Loucy (cell line): ENCODE results near the gene PRLHR.

Experiments
- H2AFZ ChIP-seq: fragments of 200-600 bp; sonication (generic); 2 replicates; pipeline ENCODE4 v1.6.0; 2016; ENCODE audit warnings: antibody characterized with exemption, mild to moderate bottlenecking, low read length, moderate library complexity
- H3F3A ChIP-seq: fragments of 200-600 bp; 2 replicates; pipeline ENCODE4 v1.6.0; 2016; ENCODE audit warnings: antibody characterized with exemption, low read depth, mild to moderate bottlenecking
- H3K27me3 ChIP-seq: fragments of 200-600 bp; sonication (generic); 2 replicates; pipeline ENCODE4 v1.6.1; 2014; ENCODE audit warnings: low read length, mild to moderate bottlenecking; ENCODE audit not compliant: insufficient read depth, poor library complexity, severe bottlenecking
- H3K36me3 ChIP-seq: fragments of 200-600 bp; sonication (generic); 2 replicates; pipeline ENCODE4 v1.6.1; 2016; ENCODE audit warnings: low read length; ENCODE audit not compliant: insufficient read depth
- H3K4me1 ChIP-seq: fragments of 200-600 bp; sonication (generic); 2 replicates; pipeline ENCODE4 v1.5.1; 2014; ENCODE audit warnings: low read length, mild to moderate bottlenecking; ENCODE audit not compliant: insufficient read depth, poor library complexity, severe bottlenecking
- H3K4me2 ChIP-seq: fragments of 200-600 bp; sonication (generic); 2 replicates; pipeline ENCODE4 v1.6.0; 2014; ENCODE audit warnings: antibody characterized with exemption, low read length, low read depth, mild to moderate bottlenecking; ENCODE audit not compliant: poor library complexity, severe bottlenecking
- H3K4me3 ChIP-seq: fragments of 200-600 bp; sonication (generic); 2 replicates; pipeline ENCODE4 v1.5.1; 2014; ENCODE audit warnings: low read length, mild to moderate bottlenecking, mixed read lengths; ENCODE audit not compliant: poor library complexity, severe bottlenecking
- H3K79me2 ChIP-seq: fragments of 200-600 bp; sonication (generic); 2 replicates; pipeline ENCODE4 v1.6.1; 2014; ENCODE audit warnings: low read length; ENCODE audit not compliant: insufficient read depth
- H3K9ac ChIP-seq: fragments of 200-600 bp; sonication (generic); 2 replicates; pipeline ENCODE4 v1.6.0; 2014; ENCODE audit warnings: mild to moderate bottlenecking, low read depth, low read length, moderate library complexity; ENCODE audit not compliant: poor library complexity, severe bottlenecking
- H3K9me2 ChIP-seq: fragments of 200-600 bp; sonication (generic); replicated peaks from 2 replicates; pipeline ENCODE4 v1.6.1; 2016; ENCODE audit warnings: low read depth, low read length, mixed read lengths
- H3K9me3 ChIP-seq: fragments of 200-600 bp; sonication (generic); 2 replicates; pipeline ENCODE4 v1.6.1; 2014; ENCODE audit warnings: mild to moderate bottlenecking, antibody characterized with exemption, low read length, low read depth; ENCODE audit not compliant: insufficient read depth
- H4K20me1 ChIP-seq: fragments of 200-600 bp; sonication (generic); 2 replicates; pipeline ENCODE4 v1.6.0; 2014; ENCODE audit warnings: antibody characterized with exemption, low read length, mild to moderate bottlenecking; ENCODE audit not compliant: insufficient read depth, poor library complexity, severe bottlenecking
- EZH2phosphoT487 ChIP-seq: fragments of 200-600 bp; IDR thresholded peaks from 2 replicates; pipeline ENCODE4 v1.6.1; 2018; ENCODE audit warnings: antibody characterized with exemption, mild to moderate bottlenecking, moderate library complexity, borderline replicate concordance
- TF ChIP-seq, protein P1 (sequence below): fragments of 200-600 bp; sonication (generic); conservative IDR thresholded peaks from 2 replicates; pipeline ENCODE4 v1.5.1; 2014; ENCODE audit warnings: mild to moderate bottlenecking, antibody characterized with exemption, low read length

PRLHR gene

GRCh38 chr10:118569241-118569881, 26.1 kb downstream of the PRLHR start:
- no peaks in the 10 kb centered on the region for H3K79me2 ChIP-seq
- no peak overlapping the region for H3K9ac ChIP-seq
- no peaks in the 10 kb centered on the region for H4K20me1 ChIP-seq
- TF ChIP-seq, protein P1, sequence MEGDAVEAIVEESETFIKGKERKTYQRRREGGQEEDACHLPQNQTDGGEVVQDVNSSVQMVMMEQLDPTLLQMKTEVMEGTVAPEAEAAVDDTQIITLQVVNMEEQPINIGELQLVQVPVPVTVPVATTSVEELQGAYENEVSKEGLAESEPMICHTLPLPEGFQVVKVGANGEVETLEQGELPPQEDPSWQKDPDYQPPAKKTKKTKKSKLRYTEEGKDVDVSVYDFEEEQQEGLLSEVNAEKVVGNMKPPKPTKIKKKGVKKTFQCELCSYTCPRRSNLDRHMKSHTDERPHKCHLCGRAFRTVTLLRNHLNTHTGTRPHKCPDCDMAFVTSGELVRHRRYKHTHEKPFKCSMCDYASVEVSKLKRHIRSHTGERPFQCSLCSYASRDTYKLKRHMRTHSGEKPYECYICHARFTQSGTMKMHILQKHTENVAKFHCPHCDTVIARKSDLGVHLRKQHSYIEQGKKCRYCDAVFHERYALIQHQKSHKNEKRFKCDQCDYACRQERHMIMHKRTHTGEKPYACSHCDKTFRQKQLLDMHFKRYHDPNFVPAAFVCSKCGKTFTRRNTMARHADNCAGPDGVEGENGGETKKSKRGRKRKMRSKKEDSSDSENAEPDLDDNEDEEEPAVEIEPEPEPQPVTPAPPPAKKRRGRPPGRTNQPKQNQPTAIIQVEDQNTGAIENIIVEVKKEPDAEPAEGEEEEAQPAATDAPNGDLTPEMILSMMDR = no peak
- no peak for TF ChIP-seq EZH2phosphoT487
- no peak overlapping the region for H3K4me3 ChIP-seq
- H3K36me3 ChIP-seq = no peaks in the 10 kb centered on the region
- H3K9me3 ChIP-seq = no peaks in the 10 kb centered on the region
- H3K27me3 ChIP-seq = no peaks in the 10 kb centered on the region
- no peak overlapping the region for H3K4me2 ChIP-seq
- H3F3A ChIP-seq = no peaks in the 10 kb centered on the region
- H3K4me1 ChIP-seq = no peaks in the 10 kb centered on the region
- no peaks in the 10 kb centered on the region for H3K9me2 ChIP-seq
- H2AFZ ChIP-seq = no peak overlapping the region

DNA sequence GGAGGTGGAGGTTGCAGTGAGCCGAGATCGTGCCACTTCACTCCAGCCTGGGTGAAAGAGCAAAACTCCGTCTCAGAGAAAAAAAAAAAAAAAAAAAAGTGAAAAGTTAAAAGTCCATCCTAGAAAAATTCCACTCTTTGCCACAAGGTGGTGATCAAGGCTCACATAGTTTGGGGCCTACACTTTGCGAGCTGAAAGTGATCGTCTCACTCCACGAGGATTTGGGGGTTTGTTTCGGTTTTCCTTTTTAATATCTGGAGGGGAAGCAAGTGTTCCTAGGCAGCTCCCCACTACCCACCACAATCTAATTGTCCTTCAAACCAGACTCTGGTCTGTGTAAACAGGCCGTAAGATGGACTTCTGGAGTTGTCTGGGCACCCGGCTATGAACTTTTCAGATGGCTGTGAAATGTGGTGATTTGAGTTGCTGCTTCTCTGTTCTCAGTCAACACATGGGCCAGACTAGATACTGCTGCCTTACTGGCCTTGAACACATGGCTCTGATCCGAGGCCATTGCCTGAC, 27.1 kb downstream of the PRLHR start:
- Histone ChIP-seq H3K79me2 (no peaks in the 10 kb centered on the region), H3K9ac (no peak overlapping the region), H2AFZ (peak overlapping the region; percentile 49), H3K27me3 (no peaks in the 10 kb centered on the region), H3K4me1 (no peaks in the 10 kb centered on the region), H4K20me1 (no peaks in the 10 kb centered on the region), H3K9me2 (no peaks in the 10 kb centered on the region), H3K36me3 (no peaks in the 10 kb centered on the region), H3K9me3 (no peaks in the 10 kb centered on the region), H3K4me2 (peak overlapping the region; percentile 53), H3F3A (no peaks in the 10 kb centered on the region), H3K4me3 (peak overlapping the region; percentile 46)
- TF ChIP-seq, protein P1 = peak; percentile 72
- no peak for TF ChIP-seq EZH2phosphoT487

GRCh38 chr10:118567701-118568248, 27.7 kb downstream of the PRLHR start:
- H3K4me3 ChIP-seq = no peak overlapping the region
- H3K9ac ChIP-seq = no peak overlapping the region
- H3K79me2 ChIP-seq = no peaks in the 10 kb centered on the region
- no peaks in the 10 kb centered on the region for H3K27me3 ChIP-seq
- H2AFZ ChIP-seq = no peak overlapping the region
- H3K4me2 ChIP-seq = no peak overlapping the region
- no peaks in the 10 kb centered on the region for H3K9me3 ChIP-seq
- no peaks in the 10 kb centered on the region for H4K20me1 ChIP-seq
- no peaks in the 10 kb centered on the region for H3K36me3 ChIP-seq
- no peaks in the 10 kb centered on the region for H3K4me1 ChIP-seq
- no peaks in the 10 kb centered on the region for H3K9me2 ChIP-seq
- no peak for TF ChIP-seq EZH2phosphoT487
- TF ChIP-seq, protein P1 = no peak
- no peaks in the 10 kb centered on the region for H3F3A ChIP-seq
